Thyroid gland (tissue), 4 donors: ENCODE data around the gene CASP10.

Source experiments
- POLR2A ChIP-seq, 2 donors: fragments of 450-650 bp; IDR thresholded peaks; one replicate each; pipeline ENCODE4 v1.6.1; 2017; ENCODE audit warnings: antibody characterized with exemption in 2 of 2, mild to moderate bottlenecking in 2 of 2, moderate library complexity in 1 of 2
- TF ChIP-seq, protein P1 (sequence below), 6 experiments: fragments of 200-600 bp in 3 of 6; fragments of 450-650 bp in 3 of 6; sonication (generic) in 3 of 6; IDR thresholded peaks; one replicate each; pipeline ENCODE4 v1.5.1; 2016 to 2019; ENCODE audit warnings: antibody characterized with exemption in 6 of 6, mild to moderate bottlenecking in 2 of 6, inconsistent platforms in 1 of 6, moderate library complexity in 1 of 6

DNA sequence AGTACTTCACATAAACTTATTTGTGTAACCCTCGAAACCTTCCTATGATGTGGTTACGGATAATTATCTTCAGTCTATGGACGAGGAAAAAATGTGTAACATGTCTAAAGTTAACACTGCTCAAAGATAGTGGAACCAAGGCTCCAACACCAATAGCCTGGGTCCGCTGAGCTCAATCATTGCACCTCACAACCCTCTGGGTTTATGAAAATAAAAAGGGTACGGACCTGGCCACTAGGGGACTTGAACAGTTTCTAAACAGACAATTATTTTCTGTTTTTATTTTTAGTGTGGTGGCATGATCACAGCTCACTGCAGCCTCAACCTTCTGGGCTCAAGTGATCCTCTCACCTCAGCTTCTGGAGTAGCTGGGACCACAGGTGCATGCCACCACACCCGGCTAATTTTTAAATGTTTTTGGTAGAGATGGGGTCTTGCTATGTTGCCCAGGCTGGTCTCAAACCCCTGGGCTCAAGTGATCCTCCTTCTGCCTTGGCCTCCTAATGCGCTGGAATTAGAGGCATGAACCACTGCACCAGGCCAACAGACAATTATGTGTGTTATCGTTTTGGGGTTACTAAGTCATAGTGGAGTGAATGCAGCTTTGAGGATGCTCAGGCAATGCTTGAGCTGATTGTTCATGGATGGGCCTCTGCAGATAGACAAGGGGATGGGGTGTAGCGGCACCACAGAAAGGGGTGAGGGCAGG lies 87.5 kb downstream of the CASP10 start:
- TF ChIP-seq, protein P1, sequence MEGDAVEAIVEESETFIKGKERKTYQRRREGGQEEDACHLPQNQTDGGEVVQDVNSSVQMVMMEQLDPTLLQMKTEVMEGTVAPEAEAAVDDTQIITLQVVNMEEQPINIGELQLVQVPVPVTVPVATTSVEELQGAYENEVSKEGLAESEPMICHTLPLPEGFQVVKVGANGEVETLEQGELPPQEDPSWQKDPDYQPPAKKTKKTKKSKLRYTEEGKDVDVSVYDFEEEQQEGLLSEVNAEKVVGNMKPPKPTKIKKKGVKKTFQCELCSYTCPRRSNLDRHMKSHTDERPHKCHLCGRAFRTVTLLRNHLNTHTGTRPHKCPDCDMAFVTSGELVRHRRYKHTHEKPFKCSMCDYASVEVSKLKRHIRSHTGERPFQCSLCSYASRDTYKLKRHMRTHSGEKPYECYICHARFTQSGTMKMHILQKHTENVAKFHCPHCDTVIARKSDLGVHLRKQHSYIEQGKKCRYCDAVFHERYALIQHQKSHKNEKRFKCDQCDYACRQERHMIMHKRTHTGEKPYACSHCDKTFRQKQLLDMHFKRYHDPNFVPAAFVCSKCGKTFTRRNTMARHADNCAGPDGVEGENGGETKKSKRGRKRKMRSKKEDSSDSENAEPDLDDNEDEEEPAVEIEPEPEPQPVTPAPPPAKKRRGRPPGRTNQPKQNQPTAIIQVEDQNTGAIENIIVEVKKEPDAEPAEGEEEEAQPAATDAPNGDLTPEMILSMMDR (IDR thresholded peaks at IDR 0.05) = no peak
- no peak for TF ChIP-seq POLR2A (IDR thresholded peaks at IDR 0.05)
